ENCODE results near the gene EPYC.

GRCh38 chr12:90961154-90961553 lies 43.6 kb downstream of the EPYC start:
- TF ChIP-seq POLR2A (IDR thresholded peaks at IDR 0.05) (no peak), CTCF (IDR thresholded peaks at IDR 0.05) (no peak), EP300 (IDR thresholded peaks at IDR 0.05) (no peak)
